Subcutaneous abdominal adipose tissue (tissue), 5 donors: ENCODE results near the gene LCN2.

ENCODE experiments used
- H3K27ac ChIP-seq: one replicate; pipeline ENCODE4 v1.7.0; 2013; ENCODE audit warnings: low read depth, mild to moderate bottlenecking, inconsistent platforms, low read length, moderate library complexity
- H3K27me3 ChIP-seq, 5 donors: one replicate each; pipeline ENCODE4 v1.7.0; 2013; ENCODE audit warnings: low read length in 5 of 5, inconsistent platforms in 1 of 5; ENCODE audit not compliant: control insufficient read depth in 5 of 5, insufficient read depth in 4 of 5
- H3K36me3 ChIP-seq, 5 donors: one replicate each; pipeline ENCODE4 v1.7.0; 2013; ENCODE audit warnings: low read length in 5 of 5; ENCODE audit not compliant: control insufficient read depth in 5 of 5, insufficient read depth in 5 of 5
- H3K4me1 ChIP-seq, 5 donors: one replicate each; pipeline ENCODE4 v1.7.0; 2013; ENCODE audit warnings: low read length in 5 of 5, mild to moderate bottlenecking in 3 of 5, moderate library complexity in 1 of 5; ENCODE audit not compliant: control insufficient read depth in 5 of 5, insufficient read depth in 5 of 5
- H3K4me3 ChIP-seq, 5 donors: one replicate each; pipeline ENCODE4 v1.7.0; 2013; ENCODE audit warnings: low read length in 5 of 5, low read depth in 1 of 5
- H3K9ac ChIP-seq, 5 donors: one replicate each; pipeline ENCODE4 v1.7.0; 2013; ENCODE audit warnings: low read length in 5 of 5, mild to moderate bottlenecking in 4 of 5, moderate library complexity in 3 of 5
- H3K9me3 ChIP-seq, 5 donors: one replicate each; pipeline ENCODE4 v1.7.0; 2013; ENCODE audit warnings: low read length in 5 of 5; ENCODE audit not compliant: control insufficient read depth in 5 of 5
- donor health status: healthy.
- donor health status: healthy.
- donor health status: healthy.
- donor health status: healthy.
- donor health status: healthy.

Gene LCN2

DNA sequence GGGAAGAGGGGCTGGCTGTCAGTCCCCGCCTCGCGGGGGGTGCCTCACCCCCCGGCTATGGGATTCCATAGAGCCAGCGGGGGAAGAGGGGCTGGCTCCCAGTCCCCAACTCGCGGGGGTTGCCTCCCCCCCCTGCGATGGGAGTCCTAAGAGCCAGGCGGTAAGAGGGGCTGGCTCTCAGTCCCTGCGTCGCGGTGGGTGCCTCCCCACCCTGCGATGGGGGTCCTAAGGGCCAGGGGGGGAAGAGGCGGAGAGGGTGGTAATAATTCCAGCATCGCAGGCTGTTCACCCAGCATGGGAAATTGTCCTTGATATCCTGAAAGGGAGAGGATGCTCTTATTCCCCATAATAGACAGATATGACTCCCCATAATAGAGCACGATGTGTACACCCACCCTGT, 9.6 kb upstream of the LCN2 start:
- Histone ChIP-seq H3K9ac (no peak overlapping the region), H3K27me3 (peaks cover 0 to 6% (median 0%) of the 10 kb centered on the region in 5 donors), H3K4me3 (peak overlapping the region in 1 of 5 donors; percentile 35), H3K36me3 (no peaks in the 10 kb centered on the region), H3K4me1 (peaks cover 0 to 16% (median 0%) of the 10 kb centered on the region in 5 donors), H3K27ac (no peak overlapping the region), H3K9me3 (no peaks in the 10 kb centered on the region)

DNA sequence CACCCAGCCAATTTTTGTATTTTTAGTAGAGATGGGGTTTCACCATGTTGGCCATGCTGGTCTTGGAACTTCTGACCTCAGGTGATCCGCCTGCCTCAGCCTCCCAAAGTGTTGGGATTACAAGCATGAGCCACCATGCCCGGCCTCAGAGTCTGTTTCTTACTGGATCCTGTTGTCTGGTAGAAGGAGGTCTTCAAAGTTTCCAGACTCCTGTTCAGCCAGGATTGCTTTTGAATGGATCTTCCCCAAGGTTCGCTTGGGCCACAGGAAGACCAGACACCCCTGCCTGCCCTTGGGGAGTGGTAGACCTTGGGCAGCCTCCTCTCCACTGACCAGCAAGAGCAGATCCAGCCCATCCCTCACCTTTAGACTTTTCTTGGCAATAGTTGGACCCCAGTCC, 7.6 kb upstream of the LCN2 start:
- H3K4me1 ChIP-seq = peaks cover 0 to 16% (median 0%) of the 10 kb centered on the region in 5 donors
- H3K36me3 ChIP-seq = no peaks in the 10 kb centered on the region
- no peak overlapping the region for H3K4me3 ChIP-seq
- no peak overlapping the region for H3K9ac ChIP-seq
- H3K27ac ChIP-seq = no peak overlapping the region
- peaks cover 0 to 6% (median 0%) of the 10 kb centered on the region in 5 donors for H3K27me3 ChIP-seq
- H3K9me3 ChIP-seq = no peaks in the 10 kb centered on the region

DNA sequence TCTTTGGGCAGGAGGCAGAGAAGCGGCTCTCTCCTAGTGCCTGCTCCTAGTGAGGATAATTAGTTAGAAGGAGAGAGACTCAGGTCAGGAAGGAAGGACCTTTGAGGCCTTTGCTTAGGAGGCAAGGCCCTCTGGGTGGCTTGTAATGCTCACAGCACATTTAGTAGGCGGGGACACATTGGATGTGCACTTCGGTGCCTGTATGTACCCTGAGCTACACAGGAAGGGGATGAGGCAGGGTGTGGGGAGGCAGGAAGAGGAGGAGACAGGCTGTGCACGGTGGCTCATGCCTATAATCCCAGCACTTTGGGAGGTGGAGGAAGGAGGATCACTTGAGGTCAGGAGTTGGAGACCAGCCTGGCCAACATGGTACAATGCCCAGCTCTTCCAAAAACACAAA, 7.2 kb upstream of the LCN2 start:
- Histone ChIP-seq H3K9me3 (no peaks in the 10 kb centered on the region), H3K27ac (no peak overlapping the region), H3K36me3 (no peaks in the 10 kb centered on the region), H3K4me1 (peaks cover 0 to 16% (median 0%) of the 10 kb centered on the region in 5 donors), H3K9ac (no peak overlapping the region), H3K27me3 (peaks cover 0 to 6% (median 0%) of the 10 kb centered on the region in 5 donors), H3K4me3 (no peak overlapping the region)

DNA sequence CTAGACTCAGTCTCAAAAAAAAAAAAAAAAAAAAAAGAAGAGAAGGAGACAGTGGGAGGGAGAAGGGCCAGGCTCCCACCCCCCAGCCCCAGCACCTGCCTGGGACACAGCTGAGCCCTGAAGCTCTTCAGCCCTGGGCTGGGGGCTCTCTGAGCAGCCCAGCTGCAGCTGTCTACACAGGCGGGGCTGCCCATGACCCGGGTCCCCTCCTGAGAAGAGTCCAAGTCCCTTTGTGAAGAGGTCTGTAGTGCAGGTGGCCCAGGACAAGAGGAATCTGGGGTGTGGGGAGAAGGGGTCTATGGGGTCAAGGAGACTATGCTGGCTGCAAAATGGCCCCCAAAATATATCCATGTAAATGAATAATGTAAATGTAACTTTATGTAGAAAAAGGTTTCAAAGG, 6.7 kb upstream of the LCN2 start:
- Histone ChIP-seq H3K4me3 (no peak overlapping the region), H3K9ac (no peak overlapping the region), H3K9me3 (no peaks in the 10 kb centered on the region), H3K4me1 (peaks cover 0 to 16% (median 0%) of the 10 kb centered on the region in 5 donors), H3K27me3 (peaks cover 0 to 6% (median 0%) of the 10 kb centered on the region in 5 donors), H3K27ac (no peak overlapping the region), H3K36me3 (no peaks in the 10 kb centered on the region)

DNA sequence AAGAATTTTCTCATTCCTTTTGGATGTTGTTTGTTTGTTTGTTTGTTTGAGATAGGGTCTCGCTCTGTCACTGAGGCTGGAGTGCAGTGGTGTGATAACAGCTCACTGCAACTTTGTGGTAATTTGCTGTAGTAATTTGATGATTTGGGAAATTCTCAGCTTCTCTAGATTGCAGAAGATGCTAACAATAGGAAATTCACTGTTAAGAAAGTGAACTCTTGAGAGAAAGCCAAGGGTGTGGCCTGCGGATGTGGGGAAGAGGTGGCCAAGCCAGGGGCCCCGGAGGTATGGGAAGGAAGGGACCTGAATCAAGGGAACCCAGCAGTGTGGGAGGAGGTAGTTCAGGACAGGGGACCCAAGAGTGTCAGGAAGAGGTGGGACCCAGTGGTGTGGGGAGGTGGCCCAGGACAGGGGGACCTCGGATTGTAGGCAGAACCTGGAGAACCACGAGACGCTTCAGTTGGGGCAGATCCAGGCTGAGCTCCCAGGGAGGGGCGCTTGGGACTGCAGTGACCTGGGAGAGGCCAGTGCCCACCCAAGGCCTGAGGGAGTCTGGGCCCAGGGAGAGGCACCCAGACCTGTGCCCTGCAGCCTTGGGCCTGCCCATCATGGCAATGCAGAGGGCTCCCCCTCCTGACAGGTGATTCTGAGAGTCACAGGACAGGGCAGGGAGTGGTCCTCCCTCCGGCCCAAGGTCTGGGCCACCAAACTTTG, 5.6 kb upstream of the LCN2 start:
- Histone ChIP-seq H3K36me3 (no peaks in the 10 kb centered on the region), H3K27me3 (peaks cover 0 to 6% (median 0%) of the 10 kb centered on the region in 5 donors), H3K9ac (no peak overlapping the region), H3K27ac (no peak overlapping the region), H3K9me3 (no peaks in the 10 kb centered on the region), H3K4me3 (no peak overlapping the region), H3K4me1 (peaks cover 0 to 16% (median 0%) of the 10 kb centered on the region in 5 donors)

DNA sequence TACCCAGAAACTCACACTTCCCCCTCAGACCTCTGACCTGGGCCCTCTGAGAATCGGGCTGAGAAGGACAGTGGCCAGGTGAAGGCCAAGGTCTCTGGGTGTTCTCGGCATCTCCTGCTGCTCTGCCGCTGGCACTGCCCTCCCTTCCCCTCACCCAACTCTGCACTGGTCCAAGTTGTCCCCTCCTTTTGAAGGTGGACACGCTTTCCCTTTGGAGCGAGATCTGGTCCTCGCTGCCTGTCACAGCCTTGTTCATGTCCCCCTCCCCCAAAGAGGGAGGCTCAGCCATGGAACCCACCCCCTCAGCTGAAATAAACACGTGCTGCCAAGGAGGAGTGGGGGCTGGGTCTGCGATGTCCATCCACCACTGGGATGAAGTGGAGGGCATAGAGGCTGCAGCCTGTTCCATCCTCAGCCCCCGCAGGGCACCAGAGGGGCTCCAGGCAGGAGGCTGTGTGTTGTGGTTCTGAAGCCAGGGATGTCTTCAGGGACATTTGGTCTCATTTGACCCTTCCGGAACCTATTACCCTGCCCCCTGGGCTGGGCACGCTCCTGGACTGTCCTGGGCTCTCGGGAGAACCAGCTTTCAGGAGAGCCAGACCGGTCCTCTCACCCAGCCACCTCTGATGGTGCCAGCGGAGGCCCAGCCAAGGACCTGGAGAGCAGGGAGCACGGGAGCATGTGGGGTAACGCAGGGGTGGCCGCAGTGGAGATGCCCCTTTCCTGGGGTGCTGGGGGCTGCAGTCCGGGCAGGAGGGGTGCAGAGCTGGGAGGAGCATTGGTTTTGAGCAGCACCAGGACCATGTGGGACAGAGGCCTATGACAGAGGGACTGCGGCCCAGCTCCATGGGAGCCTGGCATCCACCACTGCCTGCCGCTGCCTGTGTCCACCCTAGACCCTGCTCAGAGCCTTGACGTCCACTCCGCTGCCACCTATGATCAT, 4.7 kb upstream of the LCN2 start:
- H3K9ac ChIP-seq = no peak overlapping the region
- H3K36me3 ChIP-seq = no peaks in the 10 kb centered on the region
- H3K27ac ChIP-seq = no peak overlapping the region
- peaks cover 0 to 6% (median 0%) of the 10 kb centered on the region in 5 donors for H3K27me3 ChIP-seq
- no peak overlapping the region for H3K4me3 ChIP-seq
- H3K4me1 ChIP-seq = peaks cover 0 to 16% (median 0%) of the 10 kb centered on the region in 5 donors
- H3K9me3 ChIP-seq = no peaks in the 10 kb centered on the region

DNA sequence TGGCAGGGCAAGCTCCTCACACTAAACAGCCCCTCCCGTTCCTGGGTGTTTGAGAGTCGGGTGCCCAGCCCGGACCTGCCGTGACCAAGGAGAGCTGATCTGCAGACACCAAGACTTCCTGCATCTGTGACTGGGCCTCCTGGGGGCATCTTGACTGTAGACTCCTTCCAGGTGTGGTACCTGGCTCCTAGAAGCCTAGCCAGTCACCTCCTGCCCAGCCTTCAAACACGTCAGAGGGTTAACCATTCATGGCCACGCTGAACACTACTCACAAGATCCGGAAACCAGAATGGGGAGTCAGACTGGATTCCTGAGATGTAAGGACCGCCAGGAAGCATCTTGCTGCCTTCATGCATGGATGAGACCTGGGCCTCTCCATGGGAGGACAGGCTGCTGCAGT, 3.7 kb upstream of the LCN2 start:
- H3K9me3 ChIP-seq = no peaks in the 10 kb centered on the region
- no peak overlapping the region for H3K27ac ChIP-seq
- peaks cover 0 to 16% (median 0%) of the 10 kb centered on the region in 5 donors for H3K4me1 ChIP-seq
- H3K36me3 ChIP-seq = no peaks in the 10 kb centered on the region
- no peak overlapping the region for H3K4me3 ChIP-seq
- H3K9ac ChIP-seq = no peak overlapping the region
- peaks cover 0 to 1% (median 0%) of the 10 kb centered on the region in 5 donors for H3K27me3 ChIP-seq

DNA sequence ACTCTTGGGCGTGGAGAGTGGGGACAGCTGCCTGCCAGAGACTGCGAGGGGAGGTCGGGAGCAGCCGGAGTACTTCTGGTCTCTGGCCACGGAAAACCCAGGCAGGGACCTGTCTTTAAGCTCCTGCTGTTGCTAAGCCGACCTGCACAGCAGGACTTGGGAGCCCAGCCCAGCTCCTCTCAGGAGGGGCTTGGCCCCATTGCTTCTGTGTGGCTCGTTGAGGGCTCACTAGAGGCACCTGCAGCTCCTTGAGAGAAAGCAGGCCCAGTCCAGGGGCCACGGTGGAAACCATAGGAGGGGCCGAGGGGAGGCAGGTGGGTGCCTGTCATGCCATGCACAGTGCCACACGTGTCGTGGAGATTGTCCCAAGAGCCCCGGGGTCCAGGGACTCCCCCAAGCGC, 3.3 kb upstream of the LCN2 start:
- no peaks in the 10 kb centered on the region for H3K36me3 ChIP-seq
- no peaks in the 10 kb centered on the region for H3K9me3 ChIP-seq
- peaks cover 0 to 4% (median 0%) of the 10 kb centered on the region in 5 donors for H3K27me3 ChIP-seq
- peaks cover 0 to 16% (median 0%) of the 10 kb centered on the region in 5 donors for H3K4me1 ChIP-seq
- no peak overlapping the region for H3K9ac ChIP-seq
- no peak overlapping the region for H3K27ac ChIP-seq
- H3K4me3 ChIP-seq = no peak overlapping the region

DNA sequence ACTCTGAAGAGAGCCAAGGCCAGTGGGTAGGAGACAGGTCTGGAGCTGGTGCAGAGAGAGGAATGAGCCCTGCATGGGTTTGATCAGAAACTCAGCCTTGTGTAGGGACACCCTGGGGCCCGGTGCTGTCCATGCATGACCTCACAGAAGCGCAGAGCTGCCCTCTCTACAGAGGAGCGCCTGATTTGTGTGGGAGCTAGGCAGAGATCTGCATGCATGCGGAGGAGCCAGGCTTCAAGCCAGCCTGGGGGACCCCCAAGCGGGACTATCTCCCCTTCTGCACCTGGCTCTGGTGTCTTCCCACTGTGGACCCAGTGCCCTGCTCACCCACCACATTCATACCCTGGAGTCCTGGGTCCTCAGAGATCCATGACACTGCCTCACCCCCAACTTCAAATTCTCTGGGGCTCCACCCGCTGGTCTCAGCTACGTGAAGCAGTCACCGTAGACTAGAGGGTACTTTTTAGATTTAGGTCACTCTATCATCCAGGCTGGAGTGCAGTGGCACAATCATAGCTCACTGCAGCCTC, 2.6 kb upstream of the LCN2 start:
- no peak overlapping the region for H3K9ac ChIP-seq
- no peak overlapping the region for H3K4me3 ChIP-seq
- no peaks in the 10 kb centered on the region for H3K36me3 ChIP-seq
- H3K27me3 ChIP-seq = peaks cover 0 to 4% (median 0%) of the 10 kb centered on the region in 5 donors
- H3K4me1 ChIP-seq = peaks cover 0 to 16% (median 0%) of the 10 kb centered on the region in 5 donors
- no peaks in the 10 kb centered on the region for H3K9me3 ChIP-seq
- H3K27ac ChIP-seq = no peak overlapping the region
